Fibroblast of lung (primary cell): ENCODE data around the gene ENTR1. TPM values are rescaled to one million over a fixed set of nuclear protein-coding genes. Genes with fewer than 3 reads are reported as not detected.

Source experiments
- DNase-seq, 2 donors: peaks; one replicate each; pipeline versions ENCODE4 v3.0.0 to v3.0.0-alpha.2; 2010; ENCODE audit warnings: low read depth in 2 of 2
- H2AFZ ChIP-seq: 2 replicates; pipeline ENCODE4 v1.5.1; 2012; ENCODE audit warnings: low read length, control low read depth, inconsistent platforms
- H3K27ac ChIP-seq: 2 replicates; pipeline ENCODE4 v1.5.1; 2011; ENCODE audit warnings: low read length, control low read depth; ENCODE audit not compliant: insufficient read depth
- H3K27me3 ChIP-seq: 2 replicates; pipeline ENCODE4 v1.5.1; 2011; ENCODE audit warnings: mild to moderate bottlenecking, low read length; ENCODE audit not compliant: control insufficient read depth, insufficient read depth
- H3K36me3 ChIP-seq: 2 replicates; pipeline ENCODE4 v1.5.1; 2011; ENCODE audit warnings: low read length; ENCODE audit not compliant: control insufficient read depth, insufficient read depth
- H3K4me1 ChIP-seq: 2 replicates; pipeline ENCODE4 v1.5.1; 2011; ENCODE audit warnings: low read length; ENCODE audit not compliant: control insufficient read depth, insufficient read depth; ENCODE audit errors: extremely low read depth
- H3K4me2 ChIP-seq: 2 replicates; pipeline ENCODE4 v1.5.1; 2011; ENCODE audit warnings: low read length, control low read depth; ENCODE audit not compliant: insufficient read depth; ENCODE audit errors: extremely low read depth
- H3K4me3 ChIP-seq, 4 experiments: fragments of 200-600 bp in 1 of 4; sonication (generic) in 1 of 4; replicated peaks in 1 of 4; 2 replicates each; pipeline ENCODE4 v1.5.1; 2011 to 2016; ENCODE audit warnings: low read length in 4 of 4, low read depth in 3 of 4, mild to moderate bottlenecking in 3 of 4, control low read depth in 2 of 4, inconsistent platforms in 1 of 4, mixed read lengths in 1 of 4; ENCODE audit not compliant: insufficient read depth in 1 of 4; ENCODE audit errors: control extremely low read depth in 1 of 4
- H3K79me2 ChIP-seq: 2 replicates; pipeline ENCODE4 v1.5.1; 2012; ENCODE audit warnings: mild to moderate bottlenecking, low read length, inconsistent platforms; ENCODE audit not compliant: control insufficient read depth, insufficient read depth
- H3K9ac ChIP-seq: 2 replicates; pipeline ENCODE4 v1.5.1; 2011; ENCODE audit warnings: mild to moderate bottlenecking, low read length, control low read depth; ENCODE audit not compliant: insufficient read depth
- H3K9me3 ChIP-seq: 2 replicates; pipeline ENCODE4 v1.5.1; 2012; ENCODE audit warnings: low read depth, low read length; ENCODE audit not compliant: control insufficient read depth, insufficient read depth
- H4K20me1 ChIP-seq: 2 replicates; pipeline ENCODE4 v1.5.1; 2011; ENCODE audit warnings: low read length; ENCODE audit not compliant: control insufficient read depth, insufficient read depth; ENCODE audit errors: extremely low read depth
- CTCF ChIP-seq, 2 donors: IDR thresholded peaks in 1 of 2; conservative IDR thresholded peaks in 1 of 2; 1 replicate in 1 of 2; 2 replicates in 1 of 2; pipeline ENCODE4 v1.5.1; 2011 to 2012; ENCODE audit warnings: low read length in 2 of 2, control low read depth in 1 of 2, inconsistent platforms in 1 of 2, low read depth in 1 of 2, mild to moderate bottlenecking in 1 of 2
- EZH2 ChIP-seq: IDR thresholded peaks from 2 replicates; pipeline ENCODE4 v1.5.1; 2012; ENCODE audit warnings: low read length, control low read depth, mild to moderate bottlenecking; ENCODE audit errors: missing control alignments
- polyA plus RNA-seq, 2 donors: library from polyadenylated mRNA; depleted of rRNA in 1 of 2; stranded (reverse) in 1 of 2; unstranded in 1 of 2; fragments of >200 nt; gene quantifications; 2 replicates each; pipeline ENCODE4 v1.2.1, GENCODE V29; 2011 to 2012; ENCODE audit warnings: missing spikeins in 1 of 2
- total RNA-seq: library from RNA; depleted of rRNA; stranded (reverse); fragments of >200 nt; gene quantifications from 2 replicates; pipeline ENCODE4 v1.2.1, GENCODE V29; 2014

The ENTR1 gene
- total and polyA plus RNA-seq, 2 donors (not counting 1 experiment from before 2014, with no cell fraction given), result 24.5 to 31.9 TPM

- no peaks in the 10 kb centered on the region for H4K20me1 ChIP-seq
These were observed 22.8 kb upstream of the ENTR1 start for GRCh38 chr9:136433043-136433715.

GRCh38 chr9:136432591-136432990, 22.2 kb upstream of the ENTR1 start:
- Histone ChIP-seq H3K4me2 (no peak overlapping the region), H3K4me1 (peaks cover 5% of the 10 kb centered on the region), H4K20me1 (no peaks in the 10 kb centered on the region), H3K36me3 (peaks cover 28% of the 10 kb centered on the region), H3K79me2 (peaks cover 27% of the 10 kb centered on the region), H3K4me3 (no peak overlapping the region), H2AFZ (no peak overlapping the region), H3K9me3 (no peaks in the 10 kb centered on the region), H3K27ac (no peak overlapping the region), H3K27me3 (no peaks in the 10 kb centered on the region), H3K9ac (no peak overlapping the region)
- TF ChIP-seq EZH2 (no peak), CTCF (conservative IDR thresholded peaks at IDR 0.05 in 1 of 2, IDR thresholded peaks at IDR 0.05 in 1 of 2; ENCODE audit: low read depth in 1 of 2, low read length in 2 of 2) (no peak)
- DNase-seq, result no peak

More at GRCh38 chr9:136433043-136433715, 22.8 kb upstream of the ENTR1 start:
- H2AFZ ChIP-seq, result no peak overlapping the region
- H3K9ac ChIP-seq, result no peak overlapping the region
- H3K36me3 ChIP-seq, result peaks cover 28% of the 10 kb centered on the region
- no peaks in the 10 kb centered on the region for H3K9me3 ChIP-seq
- H3K4me2 ChIP-seq, result no peak overlapping the region
- no peak for DNase-seq
- no peaks in the 10 kb centered on the region for H3K27me3 ChIP-seq
- H3K79me2 ChIP-seq, result peaks cover 33% of the 10 kb centered on the region
- no peak overlapping the region for H3K27ac ChIP-seq
- no peak for TF ChIP-seq CTCF (conservative IDR thresholded peaks at IDR 0.05 in 1 of 2, IDR thresholded peaks at IDR 0.05 in 1 of 2; ENCODE audit: low read depth in 1 of 2, low read length in 2 of 2)
- no peak for TF ChIP-seq EZH2
- H3K4me1 ChIP-seq, result peaks cover 8% of the 10 kb centered on the region
- H3K4me3 ChIP-seq, result no peak overlapping the region

GRCh38 chr9:136431782-136432350, 21.5 kb upstream of the ENTR1 start:
- Histone ChIP-seq H3K9me3 (no peaks in the 10 kb centered on the region), H3K79me2 (peaks cover 20% of the 10 kb centered on the region), H3K36me3 (peaks cover 23% of the 10 kb centered on the region), H2AFZ (no peak overlapping the region), H4K20me1 (no peaks in the 10 kb centered on the region), H3K9ac (no peak overlapping the region), H3K4me2 (no peak overlapping the region), H3K4me3 (no peak overlapping the region), H3K4me1 (peaks cover under 1% of the 10 kb centered on the region), H3K27ac (no peak overlapping the region), H3K27me3 (no peaks in the 10 kb centered on the region)
- TF ChIP-seq CTCF (conservative IDR thresholded peaks at IDR 0.05 in 1 of 2, IDR thresholded peaks at IDR 0.05 in 1 of 2; ENCODE audit: low read depth in 1 of 2, low read length in 2 of 2) (no peak), EZH2 (no peak)
- DNase-seq, result no peak
